AG10803 (cell line): ENCODE results near the gene FGFR4.

Experiments
- DNase-seq: peaks from one replicate; pipeline ENCODE4 v3.0.0; 2010; ENCODE audit warnings: low read depth
- H3K4me3 ChIP-seq: 2 replicates; pipeline ENCODE4 v1.5.1; 2011; ENCODE audit warnings: mild to moderate bottlenecking, low read length, control low read depth
- TF ChIP-seq, protein P1 (sequence below): conservative IDR thresholded peaks from 2 replicates; pipeline ENCODE4 v1.5.1; 2011; ENCODE audit warnings: mild to moderate bottlenecking, low read length, control low read depth, inconsistent platforms

The FGFR4 gene

DNA sequence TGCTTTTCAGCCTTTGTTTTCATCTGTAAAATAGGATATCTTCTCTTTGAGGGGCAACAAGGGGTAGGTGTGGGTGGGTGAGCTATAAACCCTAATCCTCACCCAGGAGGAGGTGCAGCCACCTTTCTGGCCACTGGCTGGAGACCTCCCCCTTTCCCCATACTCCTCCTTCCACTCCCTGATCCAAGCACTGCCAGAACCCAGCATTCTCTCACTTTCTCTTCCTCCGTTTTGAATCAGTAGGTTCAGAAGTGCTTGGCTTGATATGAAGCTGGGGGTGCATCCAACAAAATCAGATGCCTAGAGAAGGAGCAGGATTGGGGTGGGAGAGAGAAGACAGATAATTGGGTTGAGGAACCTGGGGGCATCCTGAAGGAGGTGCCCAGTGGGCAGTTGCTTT lies 40.1 kb downstream of the FGFR4 start:
- TF ChIP-seq, protein P1, sequence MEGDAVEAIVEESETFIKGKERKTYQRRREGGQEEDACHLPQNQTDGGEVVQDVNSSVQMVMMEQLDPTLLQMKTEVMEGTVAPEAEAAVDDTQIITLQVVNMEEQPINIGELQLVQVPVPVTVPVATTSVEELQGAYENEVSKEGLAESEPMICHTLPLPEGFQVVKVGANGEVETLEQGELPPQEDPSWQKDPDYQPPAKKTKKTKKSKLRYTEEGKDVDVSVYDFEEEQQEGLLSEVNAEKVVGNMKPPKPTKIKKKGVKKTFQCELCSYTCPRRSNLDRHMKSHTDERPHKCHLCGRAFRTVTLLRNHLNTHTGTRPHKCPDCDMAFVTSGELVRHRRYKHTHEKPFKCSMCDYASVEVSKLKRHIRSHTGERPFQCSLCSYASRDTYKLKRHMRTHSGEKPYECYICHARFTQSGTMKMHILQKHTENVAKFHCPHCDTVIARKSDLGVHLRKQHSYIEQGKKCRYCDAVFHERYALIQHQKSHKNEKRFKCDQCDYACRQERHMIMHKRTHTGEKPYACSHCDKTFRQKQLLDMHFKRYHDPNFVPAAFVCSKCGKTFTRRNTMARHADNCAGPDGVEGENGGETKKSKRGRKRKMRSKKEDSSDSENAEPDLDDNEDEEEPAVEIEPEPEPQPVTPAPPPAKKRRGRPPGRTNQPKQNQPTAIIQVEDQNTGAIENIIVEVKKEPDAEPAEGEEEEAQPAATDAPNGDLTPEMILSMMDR = no peak
- no peak for DNase-seq
- no peak overlapping the region for H3K4me3 ChIP-seq

- TF ChIP-seq, protein P1 = no peak
- DNase-seq = peak; percentile 43
Measured at GRCh38 chr5:177128551-177128981, 41.9 kb downstream of the FGFR4 start.

GRCh38 chr5:177130211-177131018 lies 43.7 kb downstream of the FGFR4 start:
- H3K4me3 ChIP-seq = no peak overlapping the region

More at GRCh38 chr5:177128551-177128981, 41.9 kb downstream of the FGFR4 start:
- no peak overlapping the region for H3K4me3 ChIP-seq

DNA sequence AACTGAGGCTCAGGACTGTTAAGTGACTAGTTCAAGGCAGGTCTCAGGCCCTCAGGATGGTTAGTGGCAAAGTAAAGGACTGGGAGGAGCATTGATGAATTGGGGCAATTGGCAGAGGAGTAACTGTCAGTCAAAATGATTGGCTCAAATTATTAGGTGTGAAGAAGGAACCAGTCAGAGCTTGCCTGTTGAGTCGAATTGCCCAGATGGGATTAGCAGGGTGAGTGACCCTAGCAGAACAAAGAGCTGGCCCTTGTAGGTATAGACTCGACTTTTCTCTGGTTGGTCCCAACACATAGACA lies 44.3 kb downstream of the FGFR4 start:
- TF ChIP-seq, protein P1 = no peak
- H3K4me3 ChIP-seq = no peak overlapping the region
- DNase-seq = no peak

More at GRCh38 chr5:177130211-177131018, 43.7 kb downstream of the FGFR4 start:
- peak; percentile 44 for DNase-seq
- TF ChIP-seq, protein P1 = no peak

DNA sequence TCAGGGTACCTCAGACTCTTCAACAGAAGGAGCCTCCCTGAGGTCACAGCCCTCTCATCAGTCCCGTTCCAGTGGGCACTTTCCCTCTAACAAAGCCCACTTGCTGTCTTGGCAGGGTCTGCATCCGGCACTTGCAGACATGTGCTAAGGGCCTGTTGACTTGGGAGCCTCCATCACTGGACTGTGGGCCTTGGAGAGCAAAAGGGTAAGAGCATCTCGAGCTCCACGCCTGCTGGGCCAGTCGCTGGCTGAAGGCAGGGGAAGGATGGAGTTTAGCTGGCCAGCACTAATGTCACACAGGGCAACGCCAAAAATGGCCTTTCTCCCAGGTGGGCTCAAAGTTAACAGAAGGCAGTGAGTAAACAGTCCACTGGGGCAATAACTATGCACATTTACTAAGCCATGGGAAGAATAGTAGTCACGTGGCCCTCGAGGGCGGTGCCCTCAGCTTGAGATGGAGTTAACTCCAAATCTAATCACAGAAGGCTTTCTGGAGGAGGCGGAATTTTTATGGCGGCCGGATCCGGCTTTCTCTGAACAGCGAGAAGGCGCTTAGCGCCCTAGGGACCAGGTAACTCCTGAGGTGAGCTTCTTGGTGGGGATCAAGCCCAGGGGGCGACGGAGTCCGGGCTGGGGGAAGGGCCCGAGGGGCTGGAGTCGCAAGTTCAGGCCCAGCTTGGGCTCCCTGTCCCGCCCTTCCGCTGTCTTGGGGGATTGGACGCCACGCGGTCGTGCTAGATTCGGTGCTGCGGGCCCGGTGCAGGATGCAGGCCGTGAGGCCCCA lies 44.8 kb downstream of the FGFR4 start:
- no peak overlapping the region for H3K4me3 ChIP-seq
- DNase-seq = no peak
- TF ChIP-seq, protein P1 = no peak

GRCh38 chr5:177132136-177133095 lies 45.7 kb downstream of the FGFR4 start:
- no peak for DNase-seq
- H3K4me3 ChIP-seq = no peak overlapping the region
- TF ChIP-seq, protein P1 = no peak
